Stimulated activated CD8-positive, alpha-beta memory T cell treated with anti-CD3 and anti-CD28 coated beads, Interleukin-15, amount 100 ng/mL, for 4 hours (primary cell): ENCODE data around the gene VRK2.
"Not testable (repeated sequence)": the region's sequence is repeated elsewhere in the genome, so short reads cannot be mapped to it uniquely, and the experiment has no call there.

Experiments used
- DNase-seq, 2 donors: peaks; one replicate each; pipeline ENCODE4 v3.0.0-alpha.2; 2020; ENCODE audit warnings: low read depth in 2 of 2

Gene VRK2

GRCh38 chr2:58107803-58108710, 61.5 kb downstream of the VRK2 start:
- no peak for DNase-seq

GRCh38 chr2:58109481-58109880, 62.9 kb downstream of the VRK2 start:
- no peak for DNase-seq

GRCh38 chr2:58110765-58111164, 64.2 kb downstream of the VRK2 start:
- DNase-seq, result no peak

- not testable (repeated sequence) for DNase-seq
Observed at GRCh38 chr2:58113563-58113962, 67.0 kb downstream of the VRK2 start.

GRCh38 chr2:58120626-58121229, 74.1 kb downstream of the VRK2 start:
- DNase-seq, result no peak

GRCh38 chr2:58122040-58122439, 75.4 kb downstream of the VRK2 start:
- DNase-seq, result no peak

- DNase-seq, result no peak
Observed at GRCh38 chr2:58122540-58122939, 75.9 kb downstream of the VRK2 start.

- no peak for DNase-seq
Observed at GRCh38 chr2:58127111-58127510, 80.5 kb downstream of the VRK2 start.

GRCh38 chr2:58130238-58130637, 83.6 kb downstream of the VRK2 start:
- no peak for DNase-seq

GRCh38 chr2:58131191-58132011, 84.8 kb downstream of the VRK2 start:
- no peak for DNase-seq

GRCh38 chr2:58133395-58133794, 86.8 kb downstream of the VRK2 start:
- no peak for DNase-seq

- no peak for DNase-seq
Observed at GRCh38 chr2:58135861-58136260, 89.3 kb downstream of the VRK2 start.

- DNase-seq, result no peak
Observed at GRCh38 chr2:58137221-58137620, 90.6 kb downstream of the VRK2 start.

GRCh38 chr2:58137856-58138255, 91.2 kb downstream of the VRK2 start:
- DNase-seq, result no peak

- no peak for DNase-seq
Observed at GRCh38 chr2:58138396-58139030, 91.9 kb downstream of the VRK2 start.

GRCh38 chr2:58140508-58141072, 94.0 kb downstream of the VRK2 start:
- DNase-seq, result no peak

- DNase-seq, result not testable (repeated sequence)
Observed at GRCh38 chr2:58145769-58146168, 99.2 kb downstream of the VRK2 start.

- no peak for DNase-seq
Observed at GRCh38 chr2:58146707-58147106, 100.1 kb downstream of the VRK2 start.

GRCh38 chr2:58155160-58155778, 108.7 kb downstream of the VRK2 start:
- no peak for DNase-seq

GRCh38 chr2:58156780-58157179, 110.2 kb downstream of the VRK2 start:
- no peak for DNase-seq

- DNase-seq, result no peak
Observed at GRCh38 chr2:58157754-58158153, 111.1 kb downstream of the VRK2 start.
